ENCODE measurements around the gene CDK9. TPM values are rescaled to one million over a fixed set of nuclear protein-coding genes. Genes with fewer than 3 reads are reported as not detected.

Gene CDK9
- total and polyA plus RNA-seq, 10 of the 15 experiments (the other 5 are each of a cell fraction or from before 2014, with no cell fraction given): 7.3 to 92.6 (median 51.6) TPM

DNA sequence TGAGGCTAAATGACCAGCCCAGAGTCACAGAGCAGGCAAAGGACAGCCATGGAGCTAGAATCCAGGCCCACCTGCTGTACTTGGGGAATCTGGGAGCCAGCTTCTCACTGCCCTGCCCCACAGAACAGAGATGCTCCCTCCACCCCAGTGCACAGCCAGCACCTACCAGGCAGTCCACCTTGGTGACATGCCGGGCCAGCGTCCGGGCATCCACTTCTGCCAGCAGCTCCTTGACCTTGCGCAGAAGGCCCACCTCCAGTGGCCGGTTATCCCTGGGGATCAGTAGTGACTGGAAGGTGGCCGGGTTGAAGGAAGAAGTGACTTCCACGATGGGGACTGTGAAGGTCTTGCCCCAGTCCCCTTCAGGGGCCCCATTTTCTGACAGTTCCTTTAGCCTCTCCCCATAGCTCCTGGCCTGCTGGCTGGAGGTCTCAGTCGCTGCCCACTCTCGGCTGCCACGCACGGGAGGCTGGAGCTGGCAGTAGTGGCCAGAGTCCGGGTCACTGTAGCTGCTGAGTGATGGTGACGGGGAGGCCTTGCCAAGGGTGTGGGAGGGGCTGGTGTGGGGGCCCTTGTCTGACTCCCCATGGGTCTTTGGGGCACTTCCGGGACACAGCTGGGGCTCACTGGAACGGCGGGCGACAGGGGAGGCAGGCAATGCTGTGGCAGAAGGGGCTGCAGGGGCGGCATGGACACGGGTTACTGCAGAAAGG is 41.3 kb upstream of the CDK9 start:
- intact Hi-C loops (cut with micrococcal nuclease; ENCODE audit: unreplicated experiment): no loop called here
- no peak overlapping the region for H3K4me3 ChIP-seq
- no peaks in the 10 kb centered on the region for H3K9me3 ChIP-seq (replicated peaks; ENCODE audit: control insufficient read depth, insufficient read depth, low read length)
- H2AFZ ChIP-seq (ENCODE audit: control insufficient read depth, low read depth, low read length): no peak overlapping the region
- TF ChIP-seq TCF7 (IDR thresholded peaks at IDR 0.05; ENCODE audit: borderline replicate concordance) (no peak), POLR2A (IDR thresholded peaks at IDR 0.05; ENCODE audit: low read depth, low read length) (peak; percentile 38; the same call in 1 of the 2 replicates), CHD2 (IDR thresholded peaks at IDR 0.05; ENCODE audit: borderline replicate concordance, low read depth, low read length) (no peak), HDAC6 (IDR thresholded peaks at IDR 0.05; ENCODE audit: unreplicated experiment) (no peak), PAX5 (IDR thresholded peaks at IDR 0.05; ENCODE audit: borderline replicate concordance, low read depth, low read length) (no peak)
- SMC1A ChIA-PET (ENCODE audit: uncharacterized antibody, unreplicated experiment): interaction anchor here (0.8 kb wide), 1 partner anchor 177 kb away, joined by 3 read pairs; no protein-coding TSS in a partner anchor
- no peak for FAIRE-seq
- no peaks in the 10 kb centered on the region for H4K20me1 ChIP-seq (ENCODE audit: control insufficient read depth, insufficient read depth)
- H3K27ac ChIP-seq (ENCODE audit: control insufficient read depth, insufficient read depth): no peak overlapping the region
- in situ Hi-C loops (cut with MboI): no loop called here
- CTCF ChIA-PET: interaction anchor here (1.0 to 1.6 kb wide), 3 partner anchors 10 to 125 kb away, joined by 3 to 5 read pairs (median 3); partner anchors contain the start of genes SH2D3C and TOR2A
- no peak overlapping the region for H3K4me2 ChIP-seq (ENCODE audit: control insufficient read depth, insufficient read depth)
- H3K4me1 ChIP-seq (ENCODE audit: control insufficient read depth, insufficient read depth, low read length): no peaks in the 10 kb centered on the region
- peaks cover 24 to 28% of the 10 kb centered on the region in 2 experiments for H3K36me3 ChIP-seq (ENCODE audit: control insufficient read depth in 2 of 2, insufficient read depth in 2 of 2, low read length in 1 of 2)
- 94% methylated on average over 19 of the region's 19 CpGs for WGBS (ENCODE audit: insufficient coverage, insufficient replicate concordance, low lambda C conversion rate, missing lambda C conversion rate)
- no peak for ATAC-seq
- no peaks in the 10 kb centered on the region for H3K27me3 ChIP-seq (replicated peaks in 1 of 2; ENCODE audit: control insufficient read depth in 2 of 2, insufficient read depth in 2 of 2, low read length in 1 of 2)
- DNase-seq (ENCODE audit: low read depth, low spot score): no peak
- no TSS peak for BruUV-seq (replicated peaks)
- no peak overlapping the region for H3K9ac ChIP-seq (ENCODE audit: control insufficient read depth, insufficient read depth, low read length)
- POLR2A ChIA-PET: interaction anchor here (0.6 kb wide), 3 partner anchors 27 to 149 kb away, joined by 3 to 6 read pairs (median 4); no protein-coding TSS in a partner anchor
- H3K79me2 ChIP-seq (ENCODE audit: control insufficient read depth, insufficient read depth, low read length): no peaks in the 10 kb centered on the region
- RAD21 ChIA-PET (ENCODE audit: unreplicated experiment): interaction anchor here (0.6 to 1.0 kb wide), 2 partner anchors 125 to 258 kb away, joined by 3 read pairs; no protein-coding TSS in a partner anchor

DNA sequence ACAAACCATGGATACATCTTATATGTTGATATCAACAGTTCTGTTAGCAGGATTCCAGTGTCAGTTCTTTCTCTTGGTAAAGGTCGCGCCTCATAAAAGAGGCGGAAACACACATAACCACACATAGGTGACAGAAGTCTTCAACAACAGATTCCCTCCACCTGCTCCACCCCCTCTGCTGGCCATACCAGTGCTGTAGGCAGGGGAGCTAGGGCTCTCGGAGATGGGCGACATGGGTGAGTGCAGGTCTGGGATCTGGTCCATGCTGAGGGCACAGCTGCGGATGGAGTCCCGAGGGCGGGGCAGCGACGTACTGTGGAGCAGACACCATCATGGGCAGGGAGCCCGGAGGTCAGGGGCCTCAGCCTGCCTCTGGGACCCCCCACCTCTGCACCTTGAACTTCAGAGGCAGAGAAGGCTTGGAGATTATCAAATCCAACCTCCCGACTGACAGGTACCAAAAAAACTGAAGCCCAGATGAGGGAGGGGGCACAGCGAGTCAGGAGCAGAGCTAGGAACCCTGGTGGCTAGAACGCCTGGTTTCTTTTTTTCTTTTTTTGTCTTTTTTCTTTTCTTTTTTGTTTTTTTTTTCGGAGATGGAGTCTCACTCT is 38.8 kb upstream of the CDK9 start:
- H4K20me1 ChIP-seq (ENCODE audit: control insufficient read depth, insufficient read depth): no peaks in the 10 kb centered on the region
- H3K4me1 ChIP-seq (ENCODE audit: control insufficient read depth, insufficient read depth, low read length): no peaks in the 10 kb centered on the region
- in situ Hi-C loops (cut with MboI): no loop called here
- CTCF ChIA-PET: interaction anchor here (1.0 to 1.8 kb wide), 2 partner anchors 12 to 21 kb away, joined by 3 to 8 read pairs; partner anchors contain the start of gene TOR2A
- no peak for FAIRE-seq
- no peak overlapping the region for H3K27ac ChIP-seq (ENCODE audit: control insufficient read depth, insufficient read depth)
- peaks cover 27 to 31% of the 10 kb centered on the region in 2 experiments for H3K36me3 ChIP-seq (ENCODE audit: control insufficient read depth in 2 of 2, insufficient read depth in 2 of 2, low read length in 1 of 2)
- H3K9me3 ChIP-seq (replicated peaks; ENCODE audit: control insufficient read depth, insufficient read depth, low read length): no peaks in the 10 kb centered on the region
- intact Hi-C loops (cut with micrococcal nuclease; ENCODE audit: unreplicated experiment): no loop called here
- no peaks in the 10 kb centered on the region for H3K27me3 ChIP-seq (replicated peaks in 1 of 2; ENCODE audit: control insufficient read depth in 2 of 2, insufficient read depth in 2 of 2, low read length in 1 of 2)
- no peak overlapping the region for H3K9ac ChIP-seq (ENCODE audit: control insufficient read depth, insufficient read depth, low read length)
- H3K4me2 ChIP-seq (ENCODE audit: control insufficient read depth, insufficient read depth): no peak overlapping the region
- no TSS peak for BruUV-seq (replicated peaks)
- no peak for DNase-seq (ENCODE audit: low read depth, low spot score)
- 96% methylated on average over 14 of the region's 15 CpGs for WGBS (ENCODE audit: insufficient coverage, insufficient replicate concordance, low lambda C conversion rate, missing lambda C conversion rate)
- H2AFZ ChIP-seq (ENCODE audit: control insufficient read depth, low read depth, low read length): no peak overlapping the region
- no peak overlapping the region for H3K4me3 ChIP-seq
- RAD21 ChIA-PET (ENCODE audit: unreplicated experiment): no interaction called here
- SMC1A ChIA-PET (ENCODE audit: uncharacterized antibody, unreplicated experiment): interaction anchor here (1.0 to 1.6 kb wide), 2 partner anchors 16 to 19 kb away, joined by 3 to 5 read pairs; no protein-coding TSS in a partner anchor
- H3K79me2 ChIP-seq (ENCODE audit: control insufficient read depth, insufficient read depth, low read length): no peaks in the 10 kb centered on the region
- no peak for ATAC-seq
- TF ChIP-seq ASH2L (IDR thresholded peaks at IDR 0.05; ENCODE audit: borderline replicate concordance, low read depth) (no peak), MXI1 (IDR thresholded peaks at IDR 0.05; ENCODE audit: low read depth, low read length) (no peak), SMC3 (IDR thresholded peaks at IDR 0.05; ENCODE audit: borderline replicate concordance, low read length) (no peak), STAT1 (conservative IDR thresholded peaks at IDR 0.05) (no peak), SREBF1 (IDR thresholded peaks at IDR 0.05; ENCODE audit: low read length) (no peak)
- TF ChIP-seq, protein P1, sequence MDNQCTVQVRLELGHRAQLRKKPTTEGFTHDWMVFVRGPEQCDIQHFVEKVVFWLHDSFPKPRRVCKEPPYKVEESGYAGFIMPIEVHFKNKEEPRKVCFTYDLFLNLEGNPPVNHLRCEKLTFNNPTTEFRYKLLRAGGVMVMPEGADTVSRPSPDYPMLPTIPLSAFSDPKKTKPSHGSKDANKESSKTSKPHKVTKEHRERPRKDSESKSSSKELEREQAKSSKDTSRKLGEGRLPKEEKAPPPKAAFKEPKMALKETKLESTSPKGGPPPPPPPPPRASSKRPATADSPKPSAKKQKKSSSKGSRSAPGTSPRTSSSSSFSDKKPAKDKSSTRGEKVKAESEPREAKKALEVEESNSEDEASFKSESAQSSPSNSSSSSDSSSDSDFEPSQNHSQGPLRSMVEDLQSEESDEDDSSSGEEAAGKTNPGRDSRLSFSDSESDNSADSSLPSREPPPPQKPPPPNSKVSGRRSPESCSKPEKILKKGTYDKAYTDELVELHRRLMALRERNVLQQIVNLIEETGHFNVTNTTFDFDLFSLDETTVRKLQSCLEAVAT (IDR thresholded peaks at IDR 0.05): no peak
- POLR2A ChIA-PET: no interaction called here
